Ovary (tissue), 3 donors: ENCODE measurements around the gene TPSD1.

Source experiments
- CTCF ChIP-seq, 3 donors: fragments of 450-650 bp in 2 of 3; fragments of 200-600 bp in 1 of 3; IDR thresholded peaks; one replicate each; pipeline versions ENCODE4 v1.5.1 to v1.8.0; 2016 to 2022; ENCODE audit warnings: antibody characterized with exemption in 3 of 3, mild to moderate bottlenecking in 1 of 3
- EP300 ChIP-seq: sonication (generic); formaldehyde crosslinking; IDR thresholded peaks from one replicate; pipeline ENCODE4 v1.6.1; 2017; ENCODE audit warnings: antibody characterized with exemption
- POLR2A ChIP-seq: fragments of 450-650 bp; IDR thresholded peaks from one replicate; pipeline ENCODE4 v1.6.1; 2017; ENCODE audit warnings: antibody characterized with exemption, mild to moderate bottlenecking, moderate library complexity
- donor health status: DM: no; HTN: no; CAD: no.

- TF ChIP-seq CTCF (IDR thresholded peaks at IDR 0.05) (no peak), EP300 (no peak), POLR2A (no peak)
Observed at GRCh38 chr16:1244881-1245280, 11.0 kb upstream of the TPSD1 start.
